HepG2 (cell line): ENCODE measurements around the gene CYSRT1. TPM values are rescaled to one million over a fixed set of nuclear protein-coding genes. Genes with fewer than 3 reads are reported as not detected.

Source experiments
- ATAC-seq: fragments of 200-7000 bp; cut with Tn5 transposase; 3 replicates; pipeline ENCODE4 v1.9.1; 2020; ENCODE audit warnings: mild to moderate bottlenecking, moderate library complexity
- BruUV-seq: library from RNA; stranded (reverse); fragments of 400-500 nt; replicated peaks from 2 replicates; lab custom pipeline; 2021; lab: Mats Ljungman, UMichigan
- CTCF ChIA-PET: fragments of 300-600 bp; formaldehyde crosslinking; extraction: SDS; loops from one replicate; lab custom pipeline; 2021; ENCODE audit warnings: low total read pairs, inconsistent platforms, low intra/inter-chr PET ratio; lab: Yijun Ruan, JAX
- POLR2A ChIA-PET: fragments of 350-600 bp; sonication (Branson Sonifier 250); formaldehyde crosslinking; loops from one replicate; lab custom pipeline; 2020; ENCODE audit warnings: antibody characterized with exemption, inconsistent platforms; lab: Yijun Ruan, JAX
- DNase-seq: peaks from one replicate; pipeline ENCODE4 v3.0.0-alpha.2; 2015; ENCODE audit warnings: low spot score
- FAIRE-seq: peaks from 3 replicates; lab custom pipeline; 2011; peaks lifted over from hg19 to GRCh38; lab: Jason Lieb, UNC
- H2AFZ ChIP-seq: one replicate; pipeline ENCODE4 v1.6.1; 2011; ENCODE audit warnings: low read length, inconsistent platforms
- H3K27ac ChIP-seq: fragments of 300-600 bp; 3 replicates; pipeline ENCODE4 v1.8.0; 2011; ENCODE audit warnings: mixed run types, mild to moderate bottlenecking, mixed read lengths, low read length, inconsistent platforms; ENCODE audit not compliant: insufficient read depth; ENCODE audit errors: extremely low read length
- H3K27me3 ChIP-seq, 2 experiments: fragments of 200-600 bp in 1 of 2; 2 replicates in 1 of 2; 3 replicates in 1 of 2; pipeline versions ENCODE4 v1.6.0 to v1.8.0; 2011; ENCODE audit warnings: low read length in 2 of 2, mild to moderate bottlenecking in 2 of 2, moderate library complexity in 2 of 2, inconsistent platforms in 1 of 2; ENCODE audit not compliant: insufficient read depth in 2 of 2, control insufficient read depth in 1 of 2
- H3K36me3 ChIP-seq, 2 experiments: fragments of 200-600 bp in 1 of 2; replicated peaks in 1 of 2; 2 replicates in 1 of 2; 3 replicates in 1 of 2; pipeline versions ENCODE4 v1.5.1 to v1.8.0; 2011; ENCODE audit warnings: low read length in 2 of 2, inconsistent platforms in 1 of 2; ENCODE audit not compliant: insufficient read depth in 2 of 2, control insufficient read depth in 1 of 2
- H3K4me1 ChIP-seq: 2 replicates; pipeline ENCODE4 v1.5.1; 2012; ENCODE audit warnings: low read length, inconsistent platforms; ENCODE audit not compliant: insufficient read depth
- H3K4me2 ChIP-seq: 2 replicates; pipeline ENCODE4 v1.6.0; 2011; ENCODE audit warnings: low read depth, low read length, inconsistent platforms
- H3K4me3 ChIP-seq, 3 experiments: fragments of 200-600 bp in 1 of 3; sonication (generic), shearing (Covaris generic) in 1 of 3; replicated peaks in 1 of 3; 2 replicates each; pipeline ENCODE4 v1.5.1; 2011 to 2016; ENCODE audit warnings: low read length in 3 of 3, inconsistent platforms in 2 of 3, low read depth in 2 of 3, mild to moderate bottlenecking in 2 of 3, control low read depth in 1 of 3, mixed read lengths in 1 of 3; ENCODE audit not compliant: insufficient read depth in 1 of 3
- H3K79me2 ChIP-seq: one replicate; pipeline ENCODE4 v1.6.1; 2011; ENCODE audit warnings: low read length, inconsistent platforms; ENCODE audit not compliant: insufficient read depth
- H3K9ac ChIP-seq: 2 replicates; pipeline ENCODE4 v1.6.0; 2011; ENCODE audit warnings: mild to moderate bottlenecking, low read depth, low read length, inconsistent platforms; ENCODE audit not compliant: insufficient read depth
- H3K9me3 ChIP-seq: 2 replicates; pipeline ENCODE4 v1.5.1; 2012; ENCODE audit warnings: mild to moderate bottlenecking, low read length
- H4K20me1 ChIP-seq: 2 replicates; pipeline ENCODE4 v1.6.0; 2011; ENCODE audit warnings: inconsistent platforms, mild to moderate bottlenecking, low read length, moderate library complexity; ENCODE audit not compliant: insufficient read depth
- ATM ChIP-seq: fragments of 450-650 bp; IDR thresholded peaks from 2 replicates; pipeline ENCODE4 v1.7.1; 2017; ENCODE audit warnings: mild to moderate bottlenecking, borderline replicate concordance
- EED ChIP-seq: sonication (generic); formaldehyde crosslinking; IDR thresholded peaks from 2 replicates; pipeline ENCODE4 v1.5.0; 2020; ENCODE audit warnings: mild to moderate bottlenecking, missing genetic modification reagents
- HNRNPLL ChIP-seq: fragments of 200-400 bp; formaldehyde crosslinking; IDR thresholded peaks from 2 replicates; pipeline ENCODE4 v1.6.1; 2017; ENCODE audit warnings: mild to moderate bottlenecking, low read depth, low read length; ENCODE audit not compliant: poor library complexity, severe bottlenecking
- JUND ChIP-seq: sonication (generic); formaldehyde crosslinking; IDR thresholded peaks from 2 replicates; pipeline ENCODE4 v1.8.0; 2022; ENCODE audit warnings: mild to moderate bottlenecking, missing genetic modification reagents
- KDM2A ChIP-seq: sonication (generic); formaldehyde crosslinking; IDR thresholded peaks from 2 replicates; pipeline ENCODE4 v1.4.0; 2020; ENCODE audit warnings: low read depth, missing genetic modification reagents, borderline replicate concordance
- MYC ChIP-seq: sonication (generic); formaldehyde crosslinking; IDR thresholded peaks from 2 replicates; pipeline ENCODE4 v1.9.0; 2021; ENCODE audit warnings: missing genetic modification reagents, borderline replicate concordance
- SAP130 ChIP-seq: IDR thresholded peaks from 2 replicates; pipeline ENCODE4 v1.6.1; 2016; ENCODE audit warnings: low read depth
- ZNF547 ChIP-seq: sonication (generic); formaldehyde crosslinking; IDR thresholded peaks from 2 replicates; pipeline ENCODE4 v1.5.1; 2020; ENCODE audit warnings: mild to moderate bottlenecking, missing genetic modification reagents
- ZNF687 ChIP-seq: sonication (generic); formaldehyde crosslinking; IDR thresholded peaks from 2 replicates; pipeline ENCODE4 v1.5.1; 2020; ENCODE audit warnings: mild to moderate bottlenecking, missing genetic modification reagents, moderate library complexity
- ZNF788 ChIP-seq: sonication (generic); formaldehyde crosslinking; IDR thresholded peaks from 2 replicates; pipeline ENCODE4 v1.5.0; 2020; ENCODE audit warnings: mild to moderate bottlenecking, missing genetic modification reagents, borderline replicate concordance
- WGBS: methylation state at CpG from one replicate; pipeline ENCODE4 v1.1.6; 2017; ENCODE audit warnings: low lambda C conversion rate; 5-methylcytosine and 5-hydroxymethylcytosine counted together
- in situ Hi-C: cut with HindIII; loops from 2 replicates; pipeline ENCODE4 v1.10.0; 2017; ENCODE audit warnings: low pct_unique_long_range_greater_than_20kb; ENCODE audit not compliant: extremely low pct_ligation_motif_present
- intact Hi-C: fragments of 100-400 bp; cut with micrococcal nuclease; formaldehyde crosslinking; loops from one replicate; pipeline ENCODE4 v1.10.0; 2022; ENCODE audit not compliant: unreplicated experiment
- polyA plus RNA-seq, 8 experiments: library from polyadenylated mRNA; depleted of rRNA in 3 of 8; stranded (reverse) in 7 of 8; unstranded in 1 of 8; fragments of >200 nt; fragmentation: Illumina TruSeq in 4 of 8; extraction: Trizol in 4 of 8; gene quantifications; 2 replicates each; pipeline versions ENCODE4 v1.2.1 to v1.2.3, GENCODE V29; 2011 to 2016; ENCODE audit warnings: low read depth in 4 of 8, missing spikeins in 1 of 8, mixed read lengths in 1 of 8; ENCODE audit not compliant: insufficient read depth in 1 of 8
- total RNA-seq, 5 experiments: library from RNA; depleted of rRNA; stranded (reverse); fragments of >200 nt; fragmentation: Illumina TruSeq; extraction: Trizol; gene quantifications; 2 replicates each; pipeline ENCODE4 v1.2.3, GENCODE V29; 2016; ENCODE audit warnings: low read depth in 1 of 5

Gene CYSRT1
- total and polyA plus RNA-seq, 2 of the 13 experiments (the other 11 are each of a cell fraction or from before 2014, with no cell fraction given) = 1.5 to 2.1 TPM

- CTCF ChIA-PET = interaction anchor here (1.1 kb wide), 1 partner anchor 12 kb away, joined by 3 read pairs; no protein-coding TSS in a partner anchor
- H3K27ac ChIP-seq = no peak overlapping the region
- H3K9me3 ChIP-seq = no peaks in the 10 kb centered on the region
- H3K27me3 ChIP-seq = peaks cover 2 to 9% of the 10 kb centered on the region in 2 experiments; a peak in 2 of 5 replicates
- H3K9ac ChIP-seq = peak overlapping the region; percentile 7; the same call in 1 of the 2 replicates
- TF ChIP-seq ZNF788 (CRISPR knock-in tag) (0 out of 2 replicates have a peak, but pooled peaks have one; percentile 12), SAP130 (CRISPR knock-in tag) (peak; percentile 10; the same call in 1 of the 2 replicates), EED (CRISPR knock-in tag) (no peak), ZNF687 (0 out of 2 replicates have a peak, but pooled peaks have one; percentile 0), JUND (CRISPR knock-in tag) (no peak), ATM (no peak), ZNF547 (CRISPR knock-in tag) (no peak), KDM2A (CRISPR knock-in tag) (0 out of 2 replicates have a peak, but pooled peaks have one; percentile 24), MYC (CRISPR knock-in tag) (0 out of 2 replicates have a peak, but pooled peaks have one; percentile 3), HNRNPLL (peak; percentile 21)
- intact Hi-C loops (no loop called here), in situ Hi-C loops (no loop called here)
- peaks cover 86% of the 10 kb centered on the region for H3K4me1 ChIP-seq
- FAIRE-seq (no peak), ATAC-seq (no peak), DNase-seq (no peak)
- peaks cover 14% of the 10 kb centered on the region for H4K20me1 ChIP-seq
- BruUV-seq = no TSS peak
- H3K4me3 ChIP-seq = peak overlapping the region in 2 of 3 experiments; percentile 7 to 64; a peak in 2 of 6 replicates
- H3K79me2 ChIP-seq = peaks cover 11% of the 10 kb centered on the region
- POLR2A ChIA-PET = interaction anchor here (0.5 to 1.3 kb wide), 4 partner anchors 29 to 96 kb away, joined by 3 to 8 read pairs (median 4); partner anchors contain the start of genes TOR4A and TPRN
- peak overlapping the region; percentile 87 for H3K4me2 ChIP-seq
- H2AFZ ChIP-seq = no peak overlapping the region
- WGBS = 49% methylated on average over 5 of the region's 6 CpGs
- H3K36me3 ChIP-seq = peaks cover 2 to 8% of the 10 kb centered on the region in 2 experiments; a peak in 3 of 5 replicates
Measured at GRCh38 chr9:137247916-137248175, 22.9 kb downstream of the CYSRT1 start.
